ENCODE measurements around the gene LRRC10B. TPM values are rescaled to one million over a fixed set of nuclear protein-coding genes. Genes with fewer than 3 reads are reported as not detected.

Gene LRRC10B
- total and polyA plus RNA-seq, 3 donors from 2014 or later = 4.8 to 6.4 (median 5.5) TPM

- no peak overlapping the region for H3K4me3 ChIP-seq
- intact Hi-C loops (cut with DNase I; ENCODE audit: low total_unique reads) = no loop called here
- no peak for TF ChIP-seq POLR2A (IDR thresholded peaks at IDR 0.05)
- TF ChIP-seq, protein P1, sequence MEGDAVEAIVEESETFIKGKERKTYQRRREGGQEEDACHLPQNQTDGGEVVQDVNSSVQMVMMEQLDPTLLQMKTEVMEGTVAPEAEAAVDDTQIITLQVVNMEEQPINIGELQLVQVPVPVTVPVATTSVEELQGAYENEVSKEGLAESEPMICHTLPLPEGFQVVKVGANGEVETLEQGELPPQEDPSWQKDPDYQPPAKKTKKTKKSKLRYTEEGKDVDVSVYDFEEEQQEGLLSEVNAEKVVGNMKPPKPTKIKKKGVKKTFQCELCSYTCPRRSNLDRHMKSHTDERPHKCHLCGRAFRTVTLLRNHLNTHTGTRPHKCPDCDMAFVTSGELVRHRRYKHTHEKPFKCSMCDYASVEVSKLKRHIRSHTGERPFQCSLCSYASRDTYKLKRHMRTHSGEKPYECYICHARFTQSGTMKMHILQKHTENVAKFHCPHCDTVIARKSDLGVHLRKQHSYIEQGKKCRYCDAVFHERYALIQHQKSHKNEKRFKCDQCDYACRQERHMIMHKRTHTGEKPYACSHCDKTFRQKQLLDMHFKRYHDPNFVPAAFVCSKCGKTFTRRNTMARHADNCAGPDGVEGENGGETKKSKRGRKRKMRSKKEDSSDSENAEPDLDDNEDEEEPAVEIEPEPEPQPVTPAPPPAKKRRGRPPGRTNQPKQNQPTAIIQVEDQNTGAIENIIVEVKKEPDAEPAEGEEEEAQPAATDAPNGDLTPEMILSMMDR (IDR thresholded peaks at IDR 0.05) = no peak
- 52 to 56% methylated on average over 5 of the region's 5 CpGs for whole genome bisulfite sequencing, 2 donors
- DNase-seq = peak; percentile 72
- no peaks in the 10 kb centered on the region for H3K9me3 ChIP-seq
- peaks cover 18% of the 10 kb centered on the region for H3K4me1 ChIP-seq
- H3K36me3 ChIP-seq (ENCODE audit: low read depth, missing control alignments) = no peaks in the 10 kb centered on the region
- H3K27ac ChIP-seq = peak overlapping the region; percentile 74 to 81
- no peaks in the 10 kb centered on the region for H3K27me3 ChIP-seq
Measured at GRCh38 chr11:61472282-61472681, 36.3 kb upstream of the LRRC10B start.

DNA sequence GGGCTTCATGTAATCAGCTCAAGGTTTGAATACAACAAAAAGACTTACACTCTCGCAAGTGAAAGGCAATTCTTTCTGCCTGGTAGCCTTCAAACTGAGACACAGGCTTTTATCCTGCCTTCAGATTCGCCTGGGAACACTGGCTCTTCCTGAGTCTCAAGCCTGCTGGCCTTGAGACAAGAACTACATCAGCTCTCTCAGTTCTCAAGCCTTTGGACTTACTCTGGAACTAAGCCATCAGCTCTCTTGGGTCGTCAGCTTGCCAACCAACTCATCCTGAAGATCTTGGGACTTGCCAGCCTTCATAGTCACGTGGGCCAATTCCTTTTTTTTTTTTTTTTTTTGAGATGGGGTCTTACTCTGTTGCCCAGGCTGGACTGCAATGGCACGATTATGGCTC lies 35.7 kb upstream of the LRRC10B start:
- H3K4me1 ChIP-seq = peaks cover 24% of the 10 kb centered on the region
- DNase-seq = peak; percentile 82
- TF ChIP-seq, protein P1 (IDR thresholded peaks at IDR 0.05) = no peak
- no peak for TF ChIP-seq POLR2A (IDR thresholded peaks at IDR 0.05)
- intact Hi-C loops (cut with DNase I; ENCODE audit: low total_unique reads) = no loop called here
- no peaks in the 10 kb centered on the region for H3K9me3 ChIP-seq
- no peaks in the 10 kb centered on the region for H3K36me3 ChIP-seq (ENCODE audit: low read depth, missing control alignments)
- no peak overlapping the region for H3K4me3 ChIP-seq
- WGBS, 2 donors = 41 to 49% methylated on average over 5 of the region's 5 CpGs
- no peaks in the 10 kb centered on the region for H3K27me3 ChIP-seq
- peak overlapping the region; percentile 74 to 81 for H3K27ac ChIP-seq

DNA sequence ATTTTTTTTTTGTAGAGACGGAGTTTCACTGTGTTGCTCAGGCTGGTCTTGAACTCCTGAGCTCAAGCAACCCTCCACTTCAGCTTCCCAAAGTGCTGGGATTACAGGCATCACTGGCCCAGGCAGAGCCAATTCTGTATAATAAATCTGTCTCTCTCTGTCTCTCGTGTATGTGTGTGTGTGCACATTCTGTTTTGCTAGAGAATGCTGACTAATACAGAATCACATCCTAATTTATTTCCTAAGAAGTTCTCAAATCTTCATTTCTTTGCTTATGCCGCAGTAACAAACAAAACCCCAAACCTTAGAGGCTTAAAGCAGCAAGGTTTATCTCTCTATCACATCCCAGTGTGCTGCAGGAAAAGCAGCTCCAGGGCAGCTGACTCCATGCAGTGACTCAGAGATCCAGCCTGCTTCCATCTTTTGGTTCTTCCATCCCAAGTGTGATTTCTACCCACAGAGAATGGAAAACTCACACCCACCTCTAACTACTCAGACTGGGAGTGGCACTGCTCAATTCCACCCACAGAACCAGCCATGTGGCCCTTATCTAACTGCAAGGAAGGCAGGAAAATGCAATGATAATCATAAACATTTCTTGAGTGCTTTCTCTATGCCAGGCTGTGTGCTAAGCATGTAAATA lies 35.1 kb upstream of the LRRC10B start:
- WGBS, 2 donors = 65 to 79% methylated on average over 3 of the region's 3 CpGs
- DNase-seq = no peak
- intact Hi-C loops (cut with DNase I; ENCODE audit: low total_unique reads) = no loop called here
- TF ChIP-seq, protein P1 (IDR thresholded peaks at IDR 0.05) = no peak
- no peak for TF ChIP-seq POLR2A (IDR thresholded peaks at IDR 0.05)
- H3K9me3 ChIP-seq = no peaks in the 10 kb centered on the region
- H3K4me3 ChIP-seq = no peak overlapping the region
- peaks cover 26% of the 10 kb centered on the region for H3K4me1 ChIP-seq
- H3K36me3 ChIP-seq (ENCODE audit: low read depth, missing control alignments) = no peaks in the 10 kb centered on the region
- no peaks in the 10 kb centered on the region for H3K27me3 ChIP-seq
- peak overlapping the region in 1 of 2 donors; percentile 81 for H3K27ac ChIP-seq

DNA sequence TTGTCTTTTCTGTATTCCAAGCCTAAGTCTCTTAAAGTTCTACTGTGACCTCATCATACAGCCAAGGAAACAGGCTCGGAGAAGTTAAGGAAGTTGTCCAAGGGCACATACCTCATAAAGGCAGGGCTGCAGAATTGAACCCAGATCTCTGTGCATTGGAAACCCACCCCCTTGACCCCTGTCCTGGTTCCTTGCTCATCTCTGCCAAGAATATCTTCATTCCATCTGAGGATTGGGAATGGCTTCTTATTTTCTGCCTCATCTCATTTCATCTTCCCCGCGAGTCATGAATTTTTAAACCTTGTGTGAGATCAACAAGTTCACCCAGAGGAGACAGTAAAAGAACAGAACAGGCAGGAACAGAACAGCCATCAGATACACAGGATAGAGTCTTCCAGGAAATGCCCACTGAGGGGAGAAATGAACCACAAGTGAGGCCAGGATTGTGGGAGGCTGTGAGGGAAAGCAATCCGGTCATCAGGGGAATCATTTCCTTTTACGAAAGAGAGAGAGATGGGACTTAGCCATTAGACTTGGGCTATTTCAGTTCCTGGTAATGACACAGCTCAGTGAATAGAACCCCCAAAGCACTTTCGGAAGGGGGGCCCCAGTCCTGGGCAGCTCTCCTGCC lies 34.4 kb upstream of the LRRC10B start:
- no peaks in the 10 kb centered on the region for H3K27me3 ChIP-seq
- intact Hi-C loops (cut with DNase I; ENCODE audit: low total_unique reads) = no loop called here
- peaks cover 26% of the 10 kb centered on the region for H3K4me1 ChIP-seq

More for the DNA sequence above, 34.4 kb upstream of the LRRC10B start:
- H3K4me3 ChIP-seq = no peak overlapping the region
- no peak for DNase-seq
- no peaks in the 10 kb centered on the region for H3K36me3 ChIP-seq (ENCODE audit: low read depth, missing control alignments)
- H3K27ac ChIP-seq = no peak overlapping the region
- 79 to 84% methylated on average over 6 of the region's 6 CpGs for WGBS, 2 donors
- TF ChIP-seq, protein P1 (IDR thresholded peaks at IDR 0.05) = no peak
- no peak for TF ChIP-seq POLR2A (IDR thresholded peaks at IDR 0.05)
- H3K9me3 ChIP-seq = no peaks in the 10 kb centered on the region
